Spleen (tissue), 7 donors: ENCODE data around the gene ZBTB26.

Experiments
- CTCF ChIP-seq, 11 experiments: fragments of 200-600 bp in 7 of 11; fragments of 450-650 bp in 4 of 11; sonication (generic) in 4 of 11; IDR thresholded peaks in 8 of 11; conservative IDR thresholded peaks in 3 of 11; 1 replicate in 7 of 11; 2 replicates in 4 of 11; pipeline versions ENCODE4 v1.4.0 to v1.8.0; 2016 to 2021; ENCODE audit warnings: antibody characterized with exemption in 11 of 11, inconsistent platforms in 4 of 11, mild to moderate bottlenecking in 1 of 11
- POLR2A ChIP-seq, 3 donors: fragments of 450-650 bp; IDR thresholded peaks; one replicate each; pipeline ENCODE4 v1.5.1; 2017; ENCODE audit warnings: antibody characterized with exemption in 3 of 3, mild to moderate bottlenecking in 1 of 3
- POLR2AphosphoS5 ChIP-seq, 3 donors: sonication (generic); formaldehyde crosslinking; IDR thresholded peaks; one replicate each; pipeline ENCODE4 v1.5.1; 2017; ENCODE audit warnings: antibody characterized with exemption in 3 of 3
- donor health status: DM: no; HTN: no; CAD: no; lungs with moderate emphysema.
- donor health status: DM: no; HTN: no; CAD: no.
- donor health status: DM: no; HTN: no; CAD: no.

GRCh38 chr9:122931226-122932121 is at the start of gene ZBTB26:
- TF ChIP-seq CTCF (IDR thresholded peaks at IDR 0.05 in 8 of 11, conservative IDR thresholded peaks at IDR 0.05 in 3 of 11), result no peak
- peak; percentile 85 to 88 (median 87) for TF ChIP-seq POLR2AphosphoS5 (IDR thresholded peaks at IDR 0.05)
- no peak for TF ChIP-seq POLR2A (IDR thresholded peaks at IDR 0.05)
